OCI-LY1 (cell line): ENCODE data around the gene ZSWIM5.

Experiments
- H2AFZ ChIP-seq: fragments of 200-600 bp; sonication (generic), shearing (Covaris generic); 2 replicates; pipeline ENCODE4 v1.6.0; 2014; ENCODE audit warnings: antibody characterized with exemption, mild to moderate bottlenecking, low read length
- H3F3A ChIP-seq: fragments of 200-600 bp; sonication (generic), shearing (Covaris generic); 2 replicates; pipeline ENCODE4 v1.6.0; 2014; ENCODE audit warnings: mild to moderate bottlenecking, antibody characterized with exemption, low read length, moderate library complexity; ENCODE audit not compliant: insufficient read depth
- H3K27ac ChIP-seq: fragments of 200-600 bp; sonication (generic); 2 replicates; pipeline ENCODE4 v1.5.1; 2014; ENCODE audit warnings: low read length, mixed run types, mild to moderate bottlenecking, low read depth; ENCODE audit not compliant: poor library complexity, severe bottlenecking
- H3K27me3 ChIP-seq: fragments of 200-600 bp; sonication (generic); 2 replicates; pipeline ENCODE4 v1.6.0; 2014; ENCODE audit warnings: antibody characterized with exemption, mild to moderate bottlenecking, low read length, moderate library complexity; ENCODE audit not compliant: insufficient read depth
- H3K36me3 ChIP-seq: fragments of 200-600 bp; sonication (generic); 2 replicates; pipeline ENCODE4 v1.6.1; 2014; ENCODE audit warnings: mild to moderate bottlenecking, antibody characterized with exemption, low read length, moderate library complexity, mixed read lengths; ENCODE audit not compliant: insufficient read depth
- H3K4me1 ChIP-seq: fragments of 200-600 bp; sonication (generic); 2 replicates; pipeline ENCODE4 v1.5.1; 2014; ENCODE audit warnings: mild to moderate bottlenecking, low read length, moderate library complexity; ENCODE audit not compliant: insufficient read depth, severe bottlenecking
- H3K4me2 ChIP-seq: fragments of 200-600 bp; sonication (generic), shearing (Covaris generic); 2 replicates; pipeline ENCODE4 v1.6.1; 2014; ENCODE audit warnings: low read length
- H3K4me3 ChIP-seq: fragments of 200-600 bp; sonication (generic); 2 replicates; pipeline ENCODE4 v1.5.1; 2014; ENCODE audit warnings: low read length, low read depth, mild to moderate bottlenecking, mixed read lengths; ENCODE audit not compliant: poor library complexity, severe bottlenecking
- H3K79me2 ChIP-seq: fragments of 200-600 bp; shearing (Covaris generic); 2 replicates; pipeline ENCODE4 v1.6.1; 2016; ENCODE audit warnings: mixed run types, low read length, mixed read lengths; ENCODE audit not compliant: insufficient read depth
- H3K9ac ChIP-seq: fragments of 200-600 bp; sonication (generic), shearing (Covaris generic); 2 replicates; pipeline ENCODE4 v1.6.1; 2014; ENCODE audit warnings: mild to moderate bottlenecking, low read length, mixed read lengths
- H3K9me2 ChIP-seq: fragments of 200-600 bp; sonication (generic), shearing (Covaris generic); 2 replicates; pipeline ENCODE4 v1.6.1; 2014; ENCODE audit warnings: low read depth, mild to moderate bottlenecking, low read length, mixed read lengths
- H3K9me3 ChIP-seq: fragments of 200-600 bp; shearing (Covaris generic); 2 replicates; pipeline ENCODE4 v1.6.1; 2014; ENCODE audit warnings: low read length, mixed read lengths
- H4K20me1 ChIP-seq: fragments of 200-600 bp; sonication (generic), shearing (Covaris generic); 2 replicates; pipeline ENCODE4 v1.6.0; 2016; ENCODE audit warnings: mild to moderate bottlenecking, low read length; ENCODE audit not compliant: insufficient read depth
- EZH2 ChIP-seq: fragments of 200-600 bp; sonication (generic), shearing (Covaris generic); IDR thresholded peaks from 2 replicates; pipeline ENCODE4 v1.8.0; 2017; ENCODE audit warnings: borderline replicate concordance, mixed run types, mild to moderate bottlenecking, antibody characterized with exemption, low read length, moderate library complexity, mixed read lengths
- TF ChIP-seq, protein P1 (sequence below): fragments of 200-600 bp; sonication (generic), shearing (Covaris generic); IDR thresholded peaks from 2 replicates; pipeline ENCODE4 v1.5.1; 2017; ENCODE audit warnings: mild to moderate bottlenecking, antibody characterized with exemption, low read length, moderate library complexity, mixed read lengths

The ZSWIM5 gene

DNA sequence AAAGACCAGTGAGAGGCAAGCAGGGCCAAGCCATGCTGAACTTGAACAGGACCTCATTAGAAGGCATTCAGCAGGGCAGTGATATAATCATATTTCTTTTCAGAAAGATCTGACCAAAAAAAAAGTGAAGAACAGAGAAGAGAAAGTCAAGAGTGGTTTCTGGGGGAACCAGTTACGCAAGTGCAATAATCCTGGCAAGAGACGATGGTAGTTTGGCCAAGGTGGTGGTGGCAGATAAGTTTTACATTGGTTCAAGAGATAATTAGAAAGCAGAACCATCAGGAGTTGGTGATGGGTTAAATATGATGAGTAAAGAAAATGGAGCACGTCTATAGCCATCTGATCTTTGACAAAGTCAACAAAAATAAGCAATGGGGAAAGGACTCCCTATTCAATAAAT is 54.3 kb downstream of the ZSWIM5 start:
- no peaks in the 10 kb centered on the region for H3K9me3 ChIP-seq
- H3K27me3 ChIP-seq = no peaks in the 10 kb centered on the region
- H3K36me3 ChIP-seq = no peaks in the 10 kb centered on the region
- H3K9ac ChIP-seq = no peak overlapping the region
- TF ChIP-seq, protein P1, sequence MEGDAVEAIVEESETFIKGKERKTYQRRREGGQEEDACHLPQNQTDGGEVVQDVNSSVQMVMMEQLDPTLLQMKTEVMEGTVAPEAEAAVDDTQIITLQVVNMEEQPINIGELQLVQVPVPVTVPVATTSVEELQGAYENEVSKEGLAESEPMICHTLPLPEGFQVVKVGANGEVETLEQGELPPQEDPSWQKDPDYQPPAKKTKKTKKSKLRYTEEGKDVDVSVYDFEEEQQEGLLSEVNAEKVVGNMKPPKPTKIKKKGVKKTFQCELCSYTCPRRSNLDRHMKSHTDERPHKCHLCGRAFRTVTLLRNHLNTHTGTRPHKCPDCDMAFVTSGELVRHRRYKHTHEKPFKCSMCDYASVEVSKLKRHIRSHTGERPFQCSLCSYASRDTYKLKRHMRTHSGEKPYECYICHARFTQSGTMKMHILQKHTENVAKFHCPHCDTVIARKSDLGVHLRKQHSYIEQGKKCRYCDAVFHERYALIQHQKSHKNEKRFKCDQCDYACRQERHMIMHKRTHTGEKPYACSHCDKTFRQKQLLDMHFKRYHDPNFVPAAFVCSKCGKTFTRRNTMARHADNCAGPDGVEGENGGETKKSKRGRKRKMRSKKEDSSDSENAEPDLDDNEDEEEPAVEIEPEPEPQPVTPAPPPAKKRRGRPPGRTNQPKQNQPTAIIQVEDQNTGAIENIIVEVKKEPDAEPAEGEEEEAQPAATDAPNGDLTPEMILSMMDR = no peak
- TF ChIP-seq EZH2 = no peak
- H4K20me1 ChIP-seq = no peaks in the 10 kb centered on the region
- no peaks in the 10 kb centered on the region for H3K4me1 ChIP-seq
- H3K9me2 ChIP-seq = no peaks in the 10 kb centered on the region
- H3K4me2 ChIP-seq = no peak overlapping the region
- H3F3A ChIP-seq = no peaks in the 10 kb centered on the region
- H3K4me3 ChIP-seq = no peak overlapping the region
- no peak overlapping the region for H3K27ac ChIP-seq
- no peaks in the 10 kb centered on the region for H3K79me2 ChIP-seq
- no peak overlapping the region for H2AFZ ChIP-seq

DNA sequence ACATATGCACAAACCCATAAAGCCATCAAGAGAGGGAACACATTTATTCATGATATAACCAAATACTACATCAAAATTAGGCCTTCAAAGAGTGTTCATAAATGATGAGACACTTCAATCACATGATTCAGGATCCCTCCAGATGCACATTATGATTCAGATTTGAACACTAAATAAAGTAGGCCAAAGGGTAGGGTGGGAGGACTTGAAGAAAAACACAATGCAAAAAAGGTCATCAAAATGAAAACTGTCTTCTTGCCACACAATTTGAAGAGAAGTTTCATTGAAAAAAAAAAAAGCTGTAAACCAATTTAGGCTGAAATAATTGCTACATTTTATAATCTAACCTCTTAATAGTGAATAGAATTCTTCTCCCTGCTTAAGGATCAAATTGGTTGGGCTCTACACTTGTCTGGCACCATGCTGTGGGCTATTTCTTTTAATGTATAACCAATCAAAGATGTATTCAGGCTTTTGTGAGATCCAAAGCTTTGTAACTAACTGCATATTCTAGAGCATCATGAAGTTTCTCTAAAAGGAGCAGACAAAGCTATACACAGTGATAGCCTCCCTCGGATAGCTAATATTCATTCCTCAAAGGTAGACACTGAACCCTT is 58.1 kb downstream of the ZSWIM5 start:
- Histone ChIP-seq H3K4me2 (no peak overlapping the region), H3K27me3 (no peaks in the 10 kb centered on the region), H3K27ac (no peak overlapping the region), H2AFZ (no peak overlapping the region), H3K4me3 (no peak overlapping the region), H4K20me1 (no peaks in the 10 kb centered on the region), H3K79me2 (no peaks in the 10 kb centered on the region), H3K36me3 (no peaks in the 10 kb centered on the region), H3K9ac (no peak overlapping the region), H3K4me1 (no peaks in the 10 kb centered on the region), H3K9me3 (no peaks in the 10 kb centered on the region), H3K9me2 (no peaks in the 10 kb centered on the region), H3F3A (no peaks in the 10 kb centered on the region)
- no peak for TF ChIP-seq EZH2
- TF ChIP-seq, protein P1 = no peak

DNA sequence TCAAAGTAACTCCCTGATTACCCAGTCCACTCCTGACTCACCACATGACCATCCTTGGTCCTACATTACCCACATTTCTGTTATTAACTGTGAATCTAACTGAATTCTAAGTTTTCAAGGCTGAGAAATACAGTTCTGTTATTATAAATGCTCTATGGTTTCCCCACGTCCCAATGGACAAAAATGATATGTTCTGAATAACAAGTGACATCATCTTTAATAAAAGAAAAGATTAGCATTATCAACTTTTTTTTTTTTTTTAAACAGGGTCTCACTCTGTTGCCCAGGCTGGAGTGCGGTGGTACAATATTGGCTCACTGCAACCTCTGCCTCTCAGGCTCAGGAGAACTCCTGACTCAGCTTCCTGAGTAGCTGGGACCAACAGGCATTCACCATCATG is 59.6 kb downstream of the ZSWIM5 start:
- no peak overlapping the region for H3K4me2 ChIP-seq
- H3K9me2 ChIP-seq = no peaks in the 10 kb centered on the region
- H3K4me1 ChIP-seq = no peaks in the 10 kb centered on the region
- no peaks in the 10 kb centered on the region for H3K27me3 ChIP-seq
- no peak overlapping the region for H2AFZ ChIP-seq
- H3K27ac ChIP-seq = no peak overlapping the region
- no peak for TF ChIP-seq EZH2
- TF ChIP-seq, protein P1 = no peak
- H3K9ac ChIP-seq = no peak overlapping the region
- H3K9me3 ChIP-seq = no peaks in the 10 kb centered on the region
- no peaks in the 10 kb centered on the region for H4K20me1 ChIP-seq
- no peaks in the 10 kb centered on the region for H3F3A ChIP-seq
- H3K79me2 ChIP-seq = no peaks in the 10 kb centered on the region
- no peak overlapping the region for H3K4me3 ChIP-seq
- no peaks in the 10 kb centered on the region for H3K36me3 ChIP-seq
